C4-2B (cell line): ENCODE results near the gene SLC29A2.

Experiments used
- H3K27ac ChIP-seq: fragments of 450-650 bp; 2 replicates; pipeline ENCODE4 v1.5.1; 2017
- CTCF ChIP-seq: fragments of 450-650 bp; conservative IDR thresholded peaks from 2 replicates; pipeline ENCODE4 v1.5.1; 2017; ENCODE audit warnings: mild to moderate bottlenecking
- ZFX ChIP-seq: fragments of 450-650 bp; IDR thresholded peaks from 2 replicates; pipeline ENCODE4 v1.6.1; 2017

SLC29A2 gene

DNA sequence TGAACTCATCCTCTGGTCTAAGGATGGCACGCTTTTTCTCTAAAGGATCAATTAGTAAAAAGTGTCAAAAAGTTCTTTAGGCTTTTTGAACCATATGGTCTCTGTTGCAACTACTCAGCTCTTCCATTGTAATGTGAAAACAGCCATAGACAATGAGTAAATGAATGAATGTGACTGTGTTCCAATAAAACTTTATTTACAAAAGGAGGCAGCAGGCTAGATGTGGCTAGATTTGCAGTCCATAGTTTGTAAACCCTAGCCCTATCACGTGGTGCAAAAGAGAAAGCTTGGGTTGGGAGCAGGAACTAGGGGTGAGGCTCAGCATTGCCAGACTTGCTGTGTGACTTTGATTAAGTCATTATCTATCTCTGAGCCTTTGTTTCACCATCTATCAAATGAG lies 43.9 kb upstream of the SLC29A2 start:
- no peak overlapping the region for H3K27ac ChIP-seq
- no peak for TF ChIP-seq ZFX
- no peak for TF ChIP-seq CTCF

GRCh38 chr11:66414120-66414934 lies 42.8 kb upstream of the SLC29A2 start:
- TF ChIP-seq CTCF (no peak), ZFX (no peak)
- no peak overlapping the region for H3K27ac ChIP-seq

GRCh38 chr11:66413167-66413566 lies 41.6 kb upstream of the SLC29A2 start:
- no peak overlapping the region for H3K27ac ChIP-seq
- TF ChIP-seq ZFX (no peak), CTCF (no peak)

GRCh38 chr11:66412110-66412509 lies 40.5 kb upstream of the SLC29A2 start:
- H3K27ac ChIP-seq, result no peak overlapping the region
- no peak for TF ChIP-seq ZFX
- TF ChIP-seq CTCF, result no peak

DNA sequence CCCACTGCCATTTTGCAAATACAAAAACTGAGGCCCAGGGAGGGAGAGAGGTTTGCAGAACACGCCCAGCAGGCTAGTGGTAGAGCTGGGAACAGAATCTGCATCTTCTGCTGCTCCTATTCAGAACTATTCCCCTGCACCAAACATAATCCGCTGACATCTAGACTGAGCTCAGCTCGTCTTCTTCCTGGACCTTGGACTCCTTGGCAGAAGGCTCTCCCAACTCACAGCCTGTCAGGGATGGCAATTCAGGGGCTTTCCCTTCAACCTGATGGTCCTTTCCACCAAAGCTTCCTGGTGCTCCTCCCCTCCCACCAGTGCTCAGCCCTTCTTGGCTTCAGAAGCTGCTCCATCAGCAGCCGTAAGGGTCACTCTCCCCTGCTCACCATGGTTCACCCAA lies 39.8 kb upstream of the SLC29A2 start:
- H3K27ac ChIP-seq, result no peak overlapping the region
- TF ChIP-seq CTCF, result no peak
- no peak for TF ChIP-seq ZFX

DNA sequence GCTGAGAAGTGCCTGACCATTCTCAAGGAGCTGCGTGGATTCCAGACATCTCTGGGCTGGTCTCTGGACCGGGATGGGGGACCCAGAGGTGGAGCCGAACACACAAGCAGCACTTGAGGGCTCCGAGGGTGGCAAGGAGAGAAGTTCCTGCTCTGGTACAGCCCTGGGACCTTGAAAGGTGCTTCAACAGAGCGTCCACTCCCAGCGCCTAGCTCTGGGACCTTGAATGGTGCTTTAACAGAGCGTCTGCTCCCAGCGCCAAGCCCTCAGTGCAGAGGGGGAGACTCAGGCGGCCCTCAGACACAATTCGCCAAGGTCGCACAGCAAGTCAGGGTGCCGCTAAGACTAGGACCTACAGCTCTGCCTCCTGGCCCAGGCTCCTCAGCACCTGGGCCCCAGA lies 38.6 kb upstream of the SLC29A2 start:
- TF ChIP-seq CTCF (no peak), ZFX (no peak)
- no peak overlapping the region for H3K27ac ChIP-seq

- no peak overlapping the region for H3K27ac ChIP-seq
- TF ChIP-seq ZFX (no peak), CTCF (no peak)
These were observed 37.7 kb upstream of the SLC29A2 start for GRCh38 chr11:66409226-66409625.
